Subcutaneous abdominal adipose tissue (tissue), 5 donors: ENCODE data around the gene CACNA1H.

Experiments used
- H3K27ac ChIP-seq: one replicate; pipeline ENCODE4 v1.7.0; 2013; ENCODE audit warnings: low read depth, mild to moderate bottlenecking, inconsistent platforms, low read length, moderate library complexity
- H3K27me3 ChIP-seq, 5 donors: one replicate each; pipeline ENCODE4 v1.7.0; 2013; ENCODE audit warnings: low read length in 5 of 5, inconsistent platforms in 1 of 5; ENCODE audit not compliant: control insufficient read depth in 5 of 5, insufficient read depth in 4 of 5
- H3K36me3 ChIP-seq, 5 donors: one replicate each; pipeline ENCODE4 v1.7.0; 2013; ENCODE audit warnings: low read length in 5 of 5; ENCODE audit not compliant: control insufficient read depth in 5 of 5, insufficient read depth in 5 of 5
- H3K4me1 ChIP-seq, 5 donors: one replicate each; pipeline ENCODE4 v1.7.0; 2013; ENCODE audit warnings: low read length in 5 of 5, mild to moderate bottlenecking in 3 of 5, moderate library complexity in 1 of 5; ENCODE audit not compliant: control insufficient read depth in 5 of 5, insufficient read depth in 5 of 5
- H3K4me3 ChIP-seq, 5 donors: one replicate each; pipeline ENCODE4 v1.7.0; 2013; ENCODE audit warnings: low read length in 5 of 5, low read depth in 1 of 5
- H3K9ac ChIP-seq, 5 donors: one replicate each; pipeline ENCODE4 v1.7.0; 2013; ENCODE audit warnings: low read length in 5 of 5, mild to moderate bottlenecking in 4 of 5, moderate library complexity in 3 of 5
- H3K9me3 ChIP-seq, 5 donors: one replicate each; pipeline ENCODE4 v1.7.0; 2013; ENCODE audit warnings: low read length in 5 of 5; ENCODE audit not compliant: control insufficient read depth in 5 of 5
- donor health status: healthy.
- donor health status: healthy.
- donor health status: healthy.
- donor health status: healthy.
- donor health status: healthy.

Gene CACNA1H

GRCh38 chr16:1152651-1153259 is at the start of gene CACNA1H:
CACNA1H (plus strand) TSS chr16:1153106; CDS start chr16:1153738, 632 bp downstream.
- Histone ChIP-seq H3K9ac (no peak within 1 kb of the TSS), H3K9me3 (peaks cover 0 to 3% (median 0%) of the 10 kb centered on the region in 5 donors), H3K4me1 (peaks cover 0 to 10% (median 7%) of the 10 kb centered on the region in 5 donors), H3K36me3 (no peaks in the 10 kb centered on the region), H3K4me3 (no peak within 1 kb of the TSS), H3K27ac (no peak within 1 kb of the TSS), H3K27me3 (peaks cover 30 to 60% (median 45%) of the 10 kb centered on the region in 5 donors)

- Histone ChIP-seq H3K9ac (no peak overlapping the region), H3K27me3 (peaks cover 56 to 69% (median 64%) of the 10 kb centered on the region in 5 donors), H3K4me1 (peaks cover 0 to 5% (median 4%) of the 10 kb centered on the region in 5 donors), H3K9me3 (no peaks in the 10 kb centered on the region), H3K36me3 (no peaks in the 10 kb centered on the region), H3K4me3 (no peak overlapping the region), H3K27ac (no peak overlapping the region)
These were observed 49.3 kb upstream of the CACNA1H start for GRCh38 chr16:1103636-1103980.

GRCh38 chr16:1105888-1106620 is 46.9 kb upstream of the CACNA1H start:
- Histone ChIP-seq H3K4me3 (no peak overlapping the region), H3K36me3 (no peaks in the 10 kb centered on the region), H3K27me3 (peaks cover 62 to 75% (median 66%) of the 10 kb centered on the region in 5 donors), H3K9ac (no peak overlapping the region), H3K4me1 (peaks cover 0 to 5% (median 4%) of the 10 kb centered on the region in 5 donors), H3K27ac (no peak overlapping the region), H3K9me3 (peaks cover 0 to 3% (median 0%) of the 10 kb centered on the region in 5 donors)

- peaks cover 57 to 71% (median 62%) of the 10 kb centered on the region in 5 donors for H3K27me3 ChIP-seq
- peaks cover 0 to 3% (median 0%) of the 10 kb centered on the region in 5 donors for H3K9me3 ChIP-seq
- H3K36me3 ChIP-seq: no peaks in the 10 kb centered on the region
- no peak overlapping the region for H3K4me3 ChIP-seq
- H3K4me1 ChIP-seq: peaks cover 0 to 5% (median 4%) of the 10 kb centered on the region in 5 donors
- H3K9ac ChIP-seq: no peak overlapping the region
- H3K27ac ChIP-seq: no peak overlapping the region
These were observed 46.2 kb upstream of the CACNA1H start for GRCh38 chr16:1106659-1107058.

GRCh38 chr16:1107141-1107540 is 45.8 kb upstream of the CACNA1H start:
- Histone ChIP-seq H3K36me3 (no peaks in the 10 kb centered on the region), H3K4me1 (peaks cover 0 to 5% (median 4%) of the 10 kb centered on the region in 5 donors), H3K4me3 (no peak overlapping the region), H3K27ac (no peak overlapping the region), H3K9ac (no peak overlapping the region), H3K9me3 (peaks cover 0 to 3% (median 0%) of the 10 kb centered on the region in 5 donors), H3K27me3 (peaks cover 57 to 71% (median 62%) of the 10 kb centered on the region in 5 donors)

- H3K4me1 ChIP-seq: peaks cover 0 to 5% (median 4%) of the 10 kb centered on the region in 5 donors
- peaks cover 0 to 3% (median 0%) of the 10 kb centered on the region in 5 donors for H3K9me3 ChIP-seq
- no peaks in the 10 kb centered on the region for H3K36me3 ChIP-seq
- H3K4me3 ChIP-seq: no peak overlapping the region
- peaks cover 57 to 73% (median 66%) of the 10 kb centered on the region in 5 donors for H3K27me3 ChIP-seq
- H3K27ac ChIP-seq: no peak overlapping the region
- H3K9ac ChIP-seq: no peak overlapping the region
These were observed 45.2 kb upstream of the CACNA1H start for GRCh38 chr16:1107731-1108130.

- no peaks in the 10 kb centered on the region for H3K36me3 ChIP-seq
- H3K9ac ChIP-seq: no peak overlapping the region
- H3K4me1 ChIP-seq: no peaks in the 10 kb centered on the region
- peaks cover 0 to 3% (median 0%) of the 10 kb centered on the region in 5 donors for H3K9me3 ChIP-seq
- H3K4me3 ChIP-seq: no peak overlapping the region
- peaks cover 53 to 71% (median 65%) of the 10 kb centered on the region in 5 donors for H3K27me3 ChIP-seq
- H3K27ac ChIP-seq: no peak overlapping the region
These were observed 44.3 kb upstream of the CACNA1H start for GRCh38 chr16:1108299-1109252.

- H3K4me3 ChIP-seq: no peak overlapping the region
- no peak overlapping the region for H3K9ac ChIP-seq
- H3K4me1 ChIP-seq: no peaks in the 10 kb centered on the region
- H3K27me3 ChIP-seq: peaks cover 50 to 70% (median 60%) of the 10 kb centered on the region in 5 donors
- no peak overlapping the region for H3K27ac ChIP-seq
- H3K36me3 ChIP-seq: no peaks in the 10 kb centered on the region
- peaks cover 0 to 3% (median 0%) of the 10 kb centered on the region in 5 donors for H3K9me3 ChIP-seq
These were observed 43.3 kb upstream of the CACNA1H start for GRCh38 chr16:1109648-1110047.

- Histone ChIP-seq H3K4me3 (no peak overlapping the region), H3K27ac (no peak overlapping the region), H3K9ac (no peak overlapping the region), H3K4me1 (no peaks in the 10 kb centered on the region), H3K36me3 (no peaks in the 10 kb centered on the region), H3K27me3 (peaks cover 37 to 63% (median 48%) of the 10 kb centered on the region in 5 donors), H3K9me3 (peaks cover 0 to 3% (median 0%) of the 10 kb centered on the region in 5 donors)
These were observed 40.3 kb upstream of the CACNA1H start for GRCh38 chr16:1112506-1113184.
